Prostate gland (tissue), 2 donors: ENCODE measurements around the gene TPPP3.

Experiments used
- CTCF ChIP-seq, 4 experiments: fragments of 200-600 bp in 2 of 4; fragments of 450-650 bp in 2 of 4; sonication (generic) in 2 of 4; IDR thresholded peaks; 1 replicate in 3 of 4; 2 replicates in 1 of 4; pipeline ENCODE4 v1.5.1; 2016 to 2019; ENCODE audit warnings: antibody characterized with exemption in 4 of 4, mild to moderate bottlenecking in 2 of 4, moderate library complexity in 2 of 4
- POLR2A ChIP-seq: fragments of 450-650 bp; IDR thresholded peaks from one replicate; pipeline ENCODE4 v1.6.1; 2016; ENCODE audit warnings: antibody characterized with exemption, mild to moderate bottlenecking
- POLR2AphosphoS5 ChIP-seq: sonication (generic); formaldehyde crosslinking; IDR thresholded peaks from one replicate; pipeline ENCODE4 v1.6.1; 2017; ENCODE audit warnings: antibody characterized with exemption

- TF ChIP-seq CTCF (IDR thresholded peaks at IDR 0.05): no peak
- TF ChIP-seq POLR2AphosphoS5: no peak
- TF ChIP-seq POLR2A: no peak
Observed at GRCh38 chr16:67419931-67420330, 26.6 kb upstream of the TPPP3 start.
